A549 (cell line): Measurements from ENCODE around the gene DCAF15. TPM values are rescaled to one million over a fixed set of nuclear protein-coding genes. Genes with fewer than 3 reads are reported as not detected.

Experiments
- ATAC-seq, 2 experiments: fragments of 200-7000 bp in 1 of 2; fragments of >200 bp in 1 of 2; cut with Nextera tagmentation in 1 of 2; cut with Tn5 transposase in 1 of 2; 3 replicates each; pipeline versions ENCODE4 v1.8.0 to v1.9.1; 2018 to 2020; ENCODE audit warnings: mild to moderate bottlenecking in 1 of 2, moderate library complexity in 1 of 2
- CTCF ChIA-PET: fragments of 300-600 bp; sonication (Branson Sonifier 250); formaldehyde crosslinking; extraction: SDS; loops from one replicate; lab custom pipeline; 2021; ENCODE audit warnings: antibody characterized with exemption, inconsistent platforms; lab: Yijun Ruan, JAX
- POLR2A ChIA-PET: fragments of 350-600 bp; formaldehyde crosslinking; extraction: SDS; loops from one replicate; lab custom pipeline; 2021; ENCODE audit warnings: antibody characterized with exemption, inconsistent platforms; lab: Yijun Ruan, JAX
- DNase-seq, 2 experiments: peaks; one replicate each; pipeline versions ENCODE4 v3.0.0 to v3.0.0-alpha.2; 2011 to 2016; ENCODE audit warnings: low read depth in 1 of 2, low spot score in 1 of 2
- FAIRE-seq: peaks from 2 replicates; lab custom pipeline; 2011; peaks lifted over from hg19 to GRCh38; lab: Jason Lieb, UNC
- H3K27ac ChIP-seq, 2 experiments: fragments of >200 bp; sonication (Bioruptor Twin); formaldehyde crosslinking; 3 replicates each; pipeline ENCODE4 v1.5.1; 2016 to 2017
- H3K4me1 ChIP-seq: fragments of >200 bp; sonication (Bioruptor Twin); formaldehyde crosslinking; 3 replicates; pipeline ENCODE4 v1.6.1; 2016
- H3K4me2 ChIP-seq: fragments of >200 bp; sonication (Bioruptor Twin); formaldehyde crosslinking; 3 replicates; pipeline ENCODE4 v1.6.1; 2016
- H3K4me3 ChIP-seq: fragments of >200 bp; sonication (Bioruptor Twin); formaldehyde crosslinking; 3 replicates; pipeline ENCODE4 v1.5.1; 2016
- H3K9me3 ChIP-seq: fragments of >200 bp; sonication (Bioruptor Twin); formaldehyde crosslinking; 3 replicates; pipeline ENCODE4 v1.6.1; 2016
- CHD2 ChIP-seq: fragments of 150-350 bp; IDR thresholded peaks from 2 replicates; pipeline ENCODE4 v1.6.1; 2014; ENCODE audit warnings: low read length; ENCODE audit not compliant: partially characterized antibody
- CTCF ChIP-seq: fragments of >200 bp; sonication (Bioruptor Twin); formaldehyde crosslinking; IDR thresholded peaks from 3 replicates; pipeline ENCODE4 v1.5.1; 2016
- EP300 ChIP-seq, 2 experiments: fragments of >200 bp; sonication (Bioruptor Twin); formaldehyde crosslinking; IDR thresholded peaks; 2 replicates in 1 of 2; 3 replicates in 1 of 2; pipeline ENCODE4 v1.6.1; 2016 to 2017
- ESRRA ChIP-seq: fragments of 150-350 bp; IDR thresholded peaks from 2 replicates; pipeline ENCODE4 v1.6.1; 2014; ENCODE audit warnings: mild to moderate bottlenecking, low read length, borderline replicate concordance
- HEYL ChIP-seq: fragments of 250-450 bp; sonication (Bioruptor Pico); IDR thresholded peaks from 2 replicates; pipeline ENCODE4 v1.8.0; 2021; ENCODE audit warnings: mild to moderate bottlenecking, moderate library complexity
- HOXA7 ChIP-seq: fragments of 250-450 bp; sonication (Bioruptor Pico); IDR thresholded peaks from 2 replicates; pipeline ENCODE4 v1.5.0; 2020; ENCODE audit warnings: mild to moderate bottlenecking, moderate library complexity
- KDM1A ChIP-seq: fragments of 200-600 bp; sonication (generic); IDR thresholded peaks from 2 replicates; pipeline ENCODE4 v1.6.1; 2016; ENCODE audit warnings: low read depth, mild to moderate bottlenecking
- KDM5A ChIP-seq: fragments of 200-600 bp; sonication (generic); IDR thresholded peaks from 2 replicates; pipeline ENCODE4 v1.6.1; 2016; ENCODE audit warnings: antibody characterized with exemption, mild to moderate bottlenecking
- NFE2L2 ChIP-seq: fragments of 150-350 bp; conservative IDR thresholded peaks from 2 replicates; pipeline ENCODE4 v1.6.1; 2014; ENCODE audit warnings: low read length
- PBX3 ChIP-seq: IDR thresholded peaks from 2 replicates; pipeline ENCODE4 v1.6.1; 2012
- PHF8 ChIP-seq: fragments of 200-600 bp; sonication (generic); IDR thresholded peaks from 2 replicates; pipeline ENCODE4 v1.6.1; 2016; ENCODE audit warnings: low read depth, mild to moderate bottlenecking, antibody characterized with exemption, moderate library complexity, borderline replicate concordance
- POLR2A ChIP-seq: IDR thresholded peaks from 2 replicates; pipeline ENCODE4 v1.6.1; 2012; ENCODE audit warnings: mild to moderate bottlenecking, low read length
- RFX5 ChIP-seq: fragments of 450-650 bp; IDR thresholded peaks from 2 replicates; pipeline ENCODE4 v1.7.1; 2014; ENCODE audit warnings: antibody characterized with exemption, mild to moderate bottlenecking, moderate library complexity
- WGBS: methylation state at CpG from one replicate; pipeline ENCODE4 v1.1.6; 2017; ENCODE audit errors: missing lambda C conversion rate; 5-methylcytosine and 5-hydroxymethylcytosine counted together
- polyA minus RNA-seq: library from RNA; depleted of rRNA, polyadenylated mRNA; stranded (reverse); fragments of >200 nt; gene quantifications from 2 replicates; pipeline ENCODE4 v1.2.3, GENCODE V29; 2011; rRNA and poly(A)+ RNA removed
- polyA plus RNA-seq, 4 experiments: library from polyadenylated mRNA; depleted of rRNA in 3 of 4; stranded (reverse); fragments of >200 nt; fragmentation: RNase III in 1 of 4; extraction: RNeasy Plus Mini Kit Qiagen cat#74134 plus additional on column Dnase treatment in 1 of 4; gene quantifications; 2 replicates in 3 of 4; 3 replicates in 1 of 4; pipeline ENCODE4 v1.2.3, GENCODE V29; 2011 to 2017
- TF ChIP-seq, protein P1 (sequence below): fragments of 150-350 bp; IDR thresholded peaks from 2 replicates; pipeline ENCODE4 v1.6.1; 2014; ENCODE audit warnings: low read depth, mild to moderate bottlenecking, low read length

DCAF15 gene
- polyA plus RNA-seq (2011; rRNA removed), result 6.9 and 10.2 TPM in 2 replicates
- polyA plus RNA-seq (2012; cell fraction: cytosol; rRNA removed), result 31.8 and 39.5 TPM in 2 replicates
- 147 and 188 TPM in 2 replicates for polyA plus RNA-seq (2012; cell fraction: nucleus; rRNA removed)
- polyA plus RNA-seq (2017; fragmentation: RNase III; extraction: RNeasy Plus Mini Kit Qiagen cat#74134 plus additional on column Dnase treatment), result 21.1 to 23.0 TPM (median 21.5 TPM) in 3 replicates
- 15.1 and 17.4 TPM in 2 replicates for polyA minus RNA-seq

- WGBS, result 3% methylated on average over 27 of the region's 65 CpGs
- ATAC-seq, result peak; percentile 96 to 98
- peak within 1 kb of the TSS; percentile 98 for H3K4me2 ChIP-seq
- no peak for TF ChIP-seq KDM1A
- TF ChIP-seq ESRRA, result no peak
- no peak for TF ChIP-seq HOXA7 (CRISPR knock-in tag)
- TF ChIP-seq HEYL (CRISPR knock-in tag), result no peak
- peak; percentile 34; the same call in 1 of the 2 replicates for TF ChIP-seq KDM5A
- TF ChIP-seq POLR2A, result peak; percentile 45; the same call in 1 of the 2 replicates
- TF ChIP-seq PHF8, result peak; percentile 28; the same call in 1 of the 2 replicates
- TF ChIP-seq RFX5, result peak; percentile 41; the same call in 1 of the 2 replicates
- no peak for TF ChIP-seq EP300 (IDR thresholded peaks at IDR 0.05)
- no peak for TF ChIP-seq NFE2L2
- TF ChIP-seq PBX3, result peak; percentile 97
- H3K27ac ChIP-seq, result peak within 1 kb of the TSS; percentile 93 to 98
- POLR2A ChIA-PET, result interaction anchor here (0.7 to 0.8 kb wide), 2 partner anchors 9 to 82 kb away, joined by 3 to 4 read pairs; no protein-coding TSS in a partner anchor
- peaks cover 8% of the 10 kb centered on the region; the same call in 1 of the 3 replicates for H3K4me1 ChIP-seq
- peak; percentile 98 to 99 for DNase-seq
- peak within 1 kb of the TSS; percentile 85 for H3K4me3 ChIP-seq
- H3K9me3 ChIP-seq, result no peaks in the 10 kb centered on the region
- CTCF ChIA-PET, result interaction anchor here (1.3 to 1.4 kb wide), 3 partner anchors 9 to 123 kb away, joined by 3 to 4 read pairs (median 3); no protein-coding TSS in a partner anchor
- no peak for FAIRE-seq
These were observed at the start of gene DCAF15 for GRCh38 chr19:13952154-13952930. Gene DCAF15, plus strand, starts transcription at chr19:13952509. Its CDS starts 4 bp downstream, at chr19:13952513.

DNA sequence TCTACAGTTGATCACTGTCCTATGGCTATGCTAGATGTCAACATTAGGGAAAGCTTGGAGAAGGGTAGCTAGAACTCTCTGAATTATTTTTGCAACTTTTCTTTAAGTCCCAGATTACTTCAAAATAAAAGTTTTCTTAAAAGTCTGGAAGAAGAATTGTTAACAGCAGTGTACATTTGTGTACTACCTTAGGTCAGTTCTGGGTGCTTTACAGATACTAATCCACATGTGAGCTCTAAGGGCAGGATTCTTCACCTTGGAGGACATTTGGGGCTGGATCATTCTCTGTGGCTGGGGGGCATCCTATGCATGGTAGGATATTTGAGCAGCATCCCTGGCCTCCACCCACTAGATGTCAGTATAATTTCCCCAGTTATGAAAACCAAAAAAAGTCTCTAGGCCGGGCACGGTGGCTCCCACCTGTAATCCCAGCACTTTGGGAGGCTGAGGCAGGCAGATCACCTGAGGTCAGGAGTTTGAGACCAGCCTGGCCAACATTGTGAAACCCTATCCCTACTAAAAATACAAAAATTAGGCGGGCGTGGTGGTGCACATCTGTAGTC, 49.2 kb upstream of the DCAF15 start:
- POLR2A ChIA-PET, result no interaction called here
- Histone ChIP-seq H3K4me2 (no peak overlapping the region), H3K27ac (no peak overlapping the region), H3K9me3 (no peaks in the 10 kb centered on the region), H3K4me1 (peaks cover 5% of the 10 kb centered on the region; the same call in 1 of the 3 replicates), H3K4me3 (no peak overlapping the region)
- WGBS, result 69% methylated on average over 4 of the region's 4 CpGs
- no peak for ATAC-seq
- CTCF ChIA-PET, result interaction anchor here (0.6 to 1.6 kb wide), 6 partner anchors 15 to 177 kb away, joined by 3 to 7 read pairs (median 4); no protein-coding TSS in a partner anchor
- TF ChIP-seq KDM5A (no peak), CTCF (peak; percentile 17; the same call in 2 of the 3 replicates), CHD2 (no peak)
- TF ChIP-seq, protein P1, sequence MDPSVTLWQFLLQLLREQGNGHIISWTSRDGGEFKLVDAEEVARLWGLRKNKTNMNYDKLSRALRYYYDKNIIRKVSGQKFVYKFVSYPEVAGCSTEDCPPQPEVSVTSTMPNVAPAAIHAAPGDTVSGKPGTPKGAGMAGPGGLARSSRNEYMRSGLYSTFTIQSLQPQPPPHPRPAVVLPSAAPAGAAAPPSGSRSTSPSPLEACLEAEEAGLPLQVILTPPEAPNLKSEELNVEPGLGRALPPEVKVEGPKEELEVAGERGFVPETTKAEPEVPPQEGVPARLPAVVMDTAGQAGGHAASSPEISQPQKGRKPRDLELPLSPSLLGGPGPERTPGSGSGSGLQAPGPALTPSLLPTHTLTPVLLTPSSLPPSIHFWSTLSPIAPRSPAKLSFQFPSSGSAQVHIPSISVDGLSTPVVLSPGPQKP, result no peak
- DNase-seq, result peak in 1 of 2 experiments; percentile 40
- FAIRE-seq, result no peak
